Body of pancreas (tissue), 4 donors: ENCODE results near the gene AK4.

Experiments
- CTCF ChIP-seq, 7 experiments: fragments of 450-650 bp in 4 of 7; fragments of 200-600 bp in 3 of 7; sonication (generic) in 3 of 7; IDR thresholded peaks; one replicate each; pipeline ENCODE4 v1.5.1; 2016 to 2019; ENCODE audit warnings: antibody characterized with exemption in 7 of 7
- POLR2A ChIP-seq, 3 donors: fragments of 450-650 bp; IDR thresholded peaks; one replicate each; pipeline ENCODE4 v1.6.1; 2016; ENCODE audit warnings: antibody characterized with exemption in 3 of 3, mild to moderate bottlenecking in 2 of 3

DNA sequence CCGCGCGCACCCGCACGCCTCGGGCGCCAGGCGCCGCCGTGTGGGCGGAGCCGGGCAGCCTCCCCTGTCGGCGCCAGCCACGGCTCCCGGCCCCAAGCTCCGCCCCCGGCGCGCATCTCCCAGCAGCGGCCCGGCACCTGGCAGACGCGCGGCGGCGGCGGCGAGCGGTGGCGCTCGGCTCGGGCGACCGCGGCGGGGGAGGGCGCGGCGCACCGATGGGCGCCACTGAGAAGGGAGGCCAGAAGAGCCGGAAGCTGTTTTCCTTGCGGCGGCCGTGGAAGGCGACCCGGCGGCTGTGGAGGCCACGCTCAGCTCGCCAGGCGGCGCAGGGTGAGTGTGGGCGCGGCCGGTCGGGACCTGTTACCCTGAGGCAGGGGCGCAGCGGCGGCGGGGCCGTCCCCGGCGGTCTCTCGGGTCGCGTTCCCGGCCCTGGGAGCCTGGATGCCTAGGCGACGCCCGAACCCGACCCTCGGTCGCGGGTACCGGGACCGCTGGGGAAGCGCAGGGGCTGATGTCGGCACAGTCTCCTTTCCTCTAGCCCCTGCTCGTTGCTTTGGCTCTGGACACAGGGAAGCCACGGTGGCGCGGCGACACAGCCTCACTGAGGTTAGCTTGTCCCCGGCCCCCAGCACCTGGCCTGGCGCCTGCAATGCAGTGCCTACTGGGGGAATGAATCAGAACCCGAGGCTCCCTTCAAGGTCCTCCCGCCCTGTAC, 106.5 kb downstream of the AK4 start:
- peak in 2 of 7 experiments; percentile 17 to 40 for TF ChIP-seq CTCF (IDR thresholded peaks at IDR 0.05)
- TF ChIP-seq POLR2A (IDR thresholded peaks at IDR 0.05), result peak; percentile 24 to 28 (median 25)
